GM12873 (cell line): ENCODE results near the gene KRTAP4-9.

Experiments used
- TF ChIP-seq, protein P1 (sequence below): IDR thresholded peaks from 2 replicates; pipeline ENCODE4 v1.5.1; 2012; ENCODE audit warnings: low read depth, mild to moderate bottlenecking, moderate library complexity, low read length, control low read depth; ENCODE audit not compliant: insufficient read depth; ENCODE audit errors: missing control alignments

KRTAP4-9 gene

DNA sequence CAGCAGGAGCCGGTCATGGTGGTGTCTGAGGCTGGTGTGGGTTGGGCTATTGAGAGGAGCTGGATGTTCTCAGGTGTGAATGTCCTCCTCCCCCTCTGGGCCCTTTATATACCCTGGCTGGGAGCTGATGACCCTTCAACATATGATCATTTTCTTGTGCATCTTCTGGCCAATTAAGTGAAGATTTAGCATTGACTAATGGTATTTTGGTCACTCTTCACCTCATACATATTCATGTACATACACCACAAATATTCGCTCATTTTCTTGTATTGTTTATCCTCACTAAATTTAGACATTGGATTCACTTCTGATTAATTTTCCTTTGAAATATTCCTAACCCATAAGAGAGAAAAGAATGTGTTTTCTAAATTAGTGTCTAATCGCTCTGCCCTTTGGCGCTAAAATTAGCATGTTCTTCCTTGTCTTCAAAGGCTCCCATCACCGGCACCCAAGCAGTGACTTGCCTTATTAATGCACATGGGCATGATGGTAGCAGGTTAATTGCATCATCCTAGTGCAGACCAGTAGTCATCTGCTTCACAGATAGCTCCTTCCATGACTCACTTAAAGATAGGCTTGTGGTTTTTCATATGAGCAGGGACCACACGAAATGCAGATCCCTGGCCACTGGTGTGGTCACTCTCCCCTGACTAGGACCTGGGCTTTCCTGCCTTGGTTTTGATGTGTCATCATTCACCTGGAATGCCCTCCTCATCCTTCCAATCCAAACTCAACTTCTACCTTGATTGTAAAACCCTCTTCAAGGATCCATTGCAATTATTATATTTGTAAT is 39.2 kb upstream of the KRTAP4-9 start, which contains the start of gene KRTAP2-4:
Gene KRTAP2-4, minus strand, starts transcription at position 51 of the 796 bp plus-strand sequence. Its CDS starts 34 bp downstream, at position 17.
- TF ChIP-seq, protein P1, sequence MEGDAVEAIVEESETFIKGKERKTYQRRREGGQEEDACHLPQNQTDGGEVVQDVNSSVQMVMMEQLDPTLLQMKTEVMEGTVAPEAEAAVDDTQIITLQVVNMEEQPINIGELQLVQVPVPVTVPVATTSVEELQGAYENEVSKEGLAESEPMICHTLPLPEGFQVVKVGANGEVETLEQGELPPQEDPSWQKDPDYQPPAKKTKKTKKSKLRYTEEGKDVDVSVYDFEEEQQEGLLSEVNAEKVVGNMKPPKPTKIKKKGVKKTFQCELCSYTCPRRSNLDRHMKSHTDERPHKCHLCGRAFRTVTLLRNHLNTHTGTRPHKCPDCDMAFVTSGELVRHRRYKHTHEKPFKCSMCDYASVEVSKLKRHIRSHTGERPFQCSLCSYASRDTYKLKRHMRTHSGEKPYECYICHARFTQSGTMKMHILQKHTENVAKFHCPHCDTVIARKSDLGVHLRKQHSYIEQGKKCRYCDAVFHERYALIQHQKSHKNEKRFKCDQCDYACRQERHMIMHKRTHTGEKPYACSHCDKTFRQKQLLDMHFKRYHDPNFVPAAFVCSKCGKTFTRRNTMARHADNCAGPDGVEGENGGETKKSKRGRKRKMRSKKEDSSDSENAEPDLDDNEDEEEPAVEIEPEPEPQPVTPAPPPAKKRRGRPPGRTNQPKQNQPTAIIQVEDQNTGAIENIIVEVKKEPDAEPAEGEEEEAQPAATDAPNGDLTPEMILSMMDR: no peak

DNA sequence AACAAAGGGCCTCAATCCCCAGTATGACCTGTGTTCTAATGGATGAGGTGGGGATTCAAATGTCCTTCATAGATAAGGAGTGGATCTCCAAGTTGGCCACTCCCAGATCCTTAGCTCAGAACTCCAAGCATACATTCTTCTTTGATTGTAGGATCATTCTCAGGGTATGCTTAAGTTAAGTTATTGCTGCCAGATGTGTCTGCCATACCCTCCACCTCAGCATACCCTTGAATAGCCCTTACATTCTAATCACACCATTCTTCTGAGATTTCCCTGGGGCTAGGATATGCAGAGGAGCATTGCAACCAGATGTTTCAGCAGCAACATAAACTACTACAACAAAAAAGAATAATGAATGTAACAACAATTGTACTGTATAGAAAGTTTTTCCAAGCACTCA is 37.9 kb upstream of the KRTAP4-9 start:
- TF ChIP-seq, protein P1: no peak

DNA sequence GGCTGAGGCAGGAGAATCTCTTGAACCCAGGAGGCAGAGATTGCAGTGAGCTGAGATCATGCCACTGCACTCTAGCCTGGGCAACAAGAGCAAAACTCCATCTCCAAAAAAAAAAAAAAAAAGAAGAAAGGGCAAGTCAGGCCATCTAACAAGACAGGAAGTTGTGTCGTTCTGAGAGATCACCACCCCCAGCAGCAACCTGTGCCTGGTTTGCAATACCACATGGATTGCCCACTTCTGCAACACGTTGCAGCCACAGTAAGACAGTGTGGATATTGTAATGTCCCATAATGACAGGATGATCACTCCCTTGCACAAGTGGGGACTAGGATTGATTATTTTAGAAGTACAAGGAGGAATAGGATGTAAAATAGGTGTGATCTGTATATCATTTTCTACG is 36.2 kb upstream of the KRTAP4-9 start:
- TF ChIP-seq, protein P1: no peak

DNA sequence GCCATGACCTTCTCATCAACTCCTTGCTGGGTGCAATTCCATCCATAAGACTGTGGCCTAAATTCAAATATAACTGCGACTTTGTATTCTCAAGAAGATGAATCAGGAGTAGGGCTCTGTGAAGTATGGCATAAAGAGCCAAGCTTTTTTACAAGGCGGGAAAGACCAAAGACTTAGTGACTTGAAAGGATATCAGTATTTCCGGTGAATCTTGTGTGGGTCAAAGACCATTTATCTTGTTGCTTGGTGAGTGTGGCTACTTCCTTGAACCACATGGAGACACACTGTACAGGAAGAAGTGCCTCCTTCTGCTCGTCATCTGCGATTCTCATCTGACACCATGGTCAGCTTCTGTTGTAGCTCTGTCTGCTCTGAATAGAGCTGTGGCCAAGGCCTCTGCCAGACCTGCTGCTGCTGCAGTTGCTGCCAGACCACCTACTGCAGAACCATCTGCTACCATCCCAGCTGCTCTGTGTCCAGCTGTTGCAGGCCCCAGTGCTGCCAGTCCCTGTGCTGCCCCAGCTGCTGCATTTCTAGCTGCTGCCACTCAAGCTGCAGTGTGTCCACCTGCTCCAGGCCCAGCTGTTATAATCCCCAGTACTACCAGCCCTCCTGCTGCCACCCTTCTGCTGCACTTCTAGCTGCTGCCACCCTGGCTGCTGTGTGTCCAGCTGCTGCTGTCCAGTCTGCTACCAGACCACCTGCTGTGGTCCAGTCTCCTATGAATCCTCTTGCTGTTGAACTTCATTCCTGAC is 33.4 kb upstream of the KRTAP4-9 start:
- TF ChIP-seq, protein P1: no peak

DNA sequence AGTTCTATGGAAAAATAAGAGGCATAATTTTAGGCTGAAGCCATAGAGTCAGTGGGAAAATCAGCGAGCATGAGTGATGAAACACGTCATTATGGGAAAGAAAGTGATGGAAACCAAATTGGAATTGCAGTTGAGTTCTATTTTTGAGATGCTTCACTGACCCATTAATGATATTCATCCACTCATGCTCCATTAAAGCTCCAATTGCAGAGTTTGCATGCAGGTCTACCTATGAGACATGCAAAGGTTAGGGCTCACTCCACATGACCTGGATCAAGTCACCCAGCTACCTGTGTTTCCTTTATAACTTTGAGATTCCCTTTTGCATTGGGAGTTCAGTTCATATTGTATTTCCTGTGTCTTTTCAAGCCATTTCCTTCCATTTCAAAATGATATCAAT is 31.5 kb upstream of the KRTAP4-9 start:
- TF ChIP-seq, protein P1: no peak

DNA sequence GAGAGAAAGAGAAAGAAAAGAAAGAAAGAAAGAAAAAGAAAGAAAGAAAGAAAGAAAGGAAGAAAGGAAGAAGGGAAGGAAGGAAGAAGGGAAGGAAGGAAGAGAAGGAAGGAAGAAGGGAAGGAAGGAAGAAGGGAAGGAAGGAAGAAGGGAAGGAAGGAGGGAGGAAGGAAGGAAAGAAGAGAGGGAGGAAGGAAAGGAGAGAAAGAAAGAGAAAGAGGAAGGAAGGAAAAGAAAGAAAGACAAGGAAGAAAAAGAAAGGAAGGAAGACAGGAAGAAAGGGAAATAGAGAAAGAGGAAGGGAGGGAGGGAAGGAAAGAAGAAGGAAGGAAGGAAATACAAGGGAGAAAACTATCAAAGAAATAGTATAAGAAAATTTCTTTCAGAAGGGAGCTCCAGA is 28.4 kb upstream of the KRTAP4-9 start:
- TF ChIP-seq, protein P1: no peak

DNA sequence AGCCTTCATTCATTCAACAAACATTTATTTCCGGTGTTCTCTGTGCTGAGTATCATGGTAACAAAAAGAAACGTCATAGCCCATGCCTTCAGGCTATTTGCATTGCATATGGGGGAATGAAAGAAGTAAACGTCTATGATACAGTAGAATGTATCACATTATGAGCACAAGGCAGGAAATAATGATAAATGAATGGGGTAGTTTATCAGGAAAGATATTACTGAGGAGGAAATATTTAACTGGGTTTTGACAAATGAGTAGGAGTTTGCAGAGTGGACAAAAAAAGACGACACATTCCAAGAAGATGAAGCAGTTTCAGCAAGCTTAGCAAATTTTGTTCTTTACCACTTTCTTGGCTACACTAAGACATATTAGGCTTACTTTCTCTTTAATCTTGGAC is 22.6 kb upstream of the KRTAP4-9 start:
- TF ChIP-seq, protein P1: no peak
